Hindlimb muscle (tissue), 1 donor: ENCODE measurements around the gene GOLGA8K. TPM values are rescaled to one million over a fixed set of nuclear protein-coding genes. Genes with fewer than 3 reads are reported as not detected.
A peak's percentile ranks its signal among the peaks of the same experiment; 100 is the strongest.
"Not testable (repeated sequence)": the region's sequence is repeated elsewhere in the genome, so short reads cannot be mapped to it uniquely, and the experiment has no call there.

Experiments
- DNase-seq: peaks from one replicate; pipeline ENCODE4 v3.0.0-alpha.2; 2013
- polyA plus RNA-seq: library from polyadenylated mRNA; unstranded; fragments of 120-200 nt; gene quantifications from one replicate; pipeline ENCODE4 v1.2.1, GENCODE V29; 2013; ENCODE audit not compliant: insufficient read length

The GOLGA8K gene
- polyA plus RNA-seq, result 0.86 TPM

- not testable (repeated sequence) for DNase-seq
Measured at GRCh38 chr15:32403192-32403591, at the start of gene GOLGA8K. Gene GOLGA8K (minus strand): TSS chr15:32403292. CDS start chr15:32403194, 98 bp downstream.

- DNase-seq, result not testable (repeated sequence)
Measured at GRCh38 chr15:32440445-32440977, 37.4 kb upstream of the GOLGA8K start.

GRCh38 chr15:32434102-32434963 is 31.2 kb upstream of the GOLGA8K start:
- not testable (repeated sequence) for DNase-seq

GRCh38 chr15:32427635-32428034 is 24.5 kb upstream of the GOLGA8K start:
- DNase-seq, result not testable (repeated sequence)

- peak; percentile 17 for DNase-seq
Measured at GRCh38 chr15:32426511-32426910, 23.4 kb upstream of the GOLGA8K start.

- DNase-seq, result not testable (repeated sequence)
Measured at GRCh38 chr15:32407903-32408302, 4.8 kb upstream of the GOLGA8K start.

GRCh38 chr15:32396522-32396921 is 6.6 kb downstream of the GOLGA8K start:
- not testable (repeated sequence) for DNase-seq

GRCh38 chr15:32394745-32395144 is 8.3 kb downstream of the GOLGA8K start:
- DNase-seq, result not testable (repeated sequence)

GRCh38 chr15:32388050-32388648 is 14.9 kb downstream of the GOLGA8K start:
- not testable (repeated sequence) for DNase-seq

- DNase-seq, result not testable (repeated sequence)
Measured at GRCh38 chr15:32385823-32386495, 17.1 kb downstream of the GOLGA8K start.

- DNase-seq, result not testable (repeated sequence)
Measured at GRCh38 chr15:32374185-32374584, 28.9 kb downstream of the GOLGA8K start.

- DNase-seq, result not testable (repeated sequence)
Measured at GRCh38 chr15:32373707-32374106, 29.4 kb downstream of the GOLGA8K start.

GRCh38 chr15:32372075-32372474 is 31.0 kb downstream of the GOLGA8K start:
- DNase-seq, result not testable (repeated sequence)

- DNase-seq, result not testable (repeated sequence)
Measured at GRCh38 chr15:32370526-32370925, 32.6 kb downstream of the GOLGA8K start.

- DNase-seq, result not testable (repeated sequence)
Measured at GRCh38 chr15:32370064-32370463, 33.0 kb downstream of the GOLGA8K start.

- DNase-seq, result not testable (repeated sequence)
Measured at GRCh38 chr15:32366492-32366891, 36.6 kb downstream of the GOLGA8K start.

- not testable (repeated sequence) for DNase-seq
Measured at GRCh38 chr15:32365955-32366354, 37.1 kb downstream of the GOLGA8K start.

- DNase-seq, result not testable (repeated sequence)
Measured at GRCh38 chr15:32364944-32365343, 38.1 kb downstream of the GOLGA8K start.

- DNase-seq, result not testable (repeated sequence)
Measured at GRCh38 chr15:32363449-32363848, 39.6 kb downstream of the GOLGA8K start.

GRCh38 chr15:32361662-32362061 is 41.4 kb downstream of the GOLGA8K start:
- DNase-seq, result not testable (repeated sequence)

- DNase-seq, result not testable (repeated sequence)
Measured at GRCh38 chr15:32358462-32358861, 44.6 kb downstream of the GOLGA8K start.

- DNase-seq, result not testable (repeated sequence)
Measured at GRCh38 chr15:32356909-32357308, 46.2 kb downstream of the GOLGA8K start.

- DNase-seq, result not testable (repeated sequence)
Measured at GRCh38 chr15:32352748-32353147, 50.3 kb downstream of the GOLGA8K start.
